Mucosa of rectum (tissue), 2 donors: ENCODE data around the gene CHSY3.

Experiments
- H3K27ac ChIP-seq, 2 donors: one replicate each; pipeline ENCODE4 v1.7.0; 2013; ENCODE audit warnings: inconsistent platforms in 2 of 2, low read depth in 2 of 2, low read length in 2 of 2
- H3K27me3 ChIP-seq, 2 donors: one replicate each; pipeline ENCODE4 v1.7.0; 2013; ENCODE audit warnings: low read length in 2 of 2; ENCODE audit not compliant: control insufficient read depth in 2 of 2, insufficient read depth in 2 of 2
- H3K36me3 ChIP-seq, 2 donors: one replicate each; pipeline ENCODE4 v1.7.0; 2013; ENCODE audit warnings: low read length in 2 of 2; ENCODE audit not compliant: control insufficient read depth in 2 of 2, insufficient read depth in 2 of 2
- H3K4me1 ChIP-seq, 2 donors: one replicate each; pipeline ENCODE4 v1.7.0; 2013; ENCODE audit warnings: low read length in 2 of 2, mild to moderate bottlenecking in 1 of 2; ENCODE audit not compliant: control insufficient read depth in 2 of 2, insufficient read depth in 2 of 2
- H3K4me3 ChIP-seq, 2 donors: one replicate each; pipeline ENCODE4 v1.7.0; 2013; ENCODE audit warnings: low read length in 2 of 2
- H3K9ac ChIP-seq, 2 donors: one replicate each; pipeline ENCODE4 v1.7.0; 2013; ENCODE audit warnings: low read length in 2 of 2, low read depth in 1 of 2, mild to moderate bottlenecking in 1 of 2
- H3K9me3 ChIP-seq, 2 donors: one replicate each; pipeline ENCODE4 v1.7.0; 2013; ENCODE audit warnings: low read length in 2 of 2; ENCODE audit not compliant: control insufficient read depth in 2 of 2
- donor health status: healthy.
- donor health status: Normal muscosa, but diverticular disease.

The CHSY3 gene

DNA sequence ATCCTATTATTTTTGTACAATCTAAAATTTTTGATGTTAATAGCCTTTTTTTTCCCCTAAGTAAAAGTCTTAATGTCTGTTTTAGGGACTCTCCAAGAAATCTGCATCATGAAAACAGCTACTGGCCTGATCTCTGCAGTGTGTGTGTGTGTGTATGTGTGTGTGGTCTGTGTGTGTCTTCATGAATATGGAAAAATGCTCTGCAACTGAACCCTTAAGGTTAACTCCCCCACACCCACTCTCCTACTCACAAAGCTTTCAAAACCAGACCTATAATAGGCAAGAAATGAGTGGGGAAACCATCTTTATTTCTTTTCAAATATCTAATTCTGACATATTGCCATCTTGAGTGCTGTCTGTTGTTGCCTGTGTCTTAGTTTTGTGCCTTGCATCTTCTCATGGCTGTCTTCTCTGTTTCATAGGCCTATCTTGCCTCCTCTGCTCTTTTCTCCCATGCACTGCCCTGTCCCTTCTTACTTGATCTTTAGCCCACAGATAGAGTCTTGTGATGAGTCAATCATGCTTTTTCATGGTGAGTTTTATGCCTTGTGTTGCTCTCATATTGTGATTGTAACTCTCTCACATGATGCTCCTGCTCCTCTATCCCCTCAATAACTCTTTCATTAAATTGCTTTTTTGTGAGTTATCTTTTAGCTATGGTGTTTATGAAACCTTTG lies 68.3 kb downstream of the CHSY3 start:
- Histone ChIP-seq H3K4me3 (no peak overlapping the region), H3K27me3 (no peaks in the 10 kb centered on the region), H3K9ac (no peak overlapping the region), H3K4me1 (no peaks in the 10 kb centered on the region), H3K9me3 (no peaks in the 10 kb centered on the region), H3K27ac (no peak overlapping the region), H3K36me3 (no peaks in the 10 kb centered on the region)

DNA sequence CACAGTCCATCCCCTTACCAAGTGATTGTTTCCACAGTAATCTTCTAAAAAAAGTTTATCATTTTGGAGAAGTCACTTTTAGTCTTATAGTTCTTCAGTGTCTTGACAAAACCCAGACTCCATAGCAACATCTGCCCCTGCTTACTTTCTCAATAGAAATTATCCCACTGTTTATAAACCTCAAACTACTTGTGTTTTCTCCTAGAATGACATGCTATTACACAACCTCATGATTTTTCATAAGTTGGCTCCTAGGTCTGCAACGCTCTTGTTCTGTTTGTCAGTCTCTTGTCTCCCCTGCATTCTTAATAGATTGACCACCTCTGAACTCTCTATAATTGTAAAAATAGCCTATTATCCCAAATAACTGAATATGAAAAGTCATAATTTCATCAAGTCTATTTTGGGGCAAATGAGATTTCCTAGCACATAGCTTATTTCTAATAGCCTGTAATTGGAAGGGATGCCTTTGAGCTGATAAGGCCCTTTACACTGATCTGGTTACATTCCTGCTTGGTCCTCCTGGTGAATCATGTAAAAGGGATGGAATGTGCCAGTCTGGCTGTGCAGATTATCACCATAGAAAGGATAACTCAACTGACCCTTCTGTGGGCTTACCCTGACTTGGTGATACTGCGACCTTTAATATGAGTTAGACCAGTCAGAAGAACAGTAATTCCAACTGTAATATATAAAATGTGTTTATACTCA lies 69.6 kb downstream of the CHSY3 start:
- H3K27ac ChIP-seq = no peak overlapping the region

DNA sequence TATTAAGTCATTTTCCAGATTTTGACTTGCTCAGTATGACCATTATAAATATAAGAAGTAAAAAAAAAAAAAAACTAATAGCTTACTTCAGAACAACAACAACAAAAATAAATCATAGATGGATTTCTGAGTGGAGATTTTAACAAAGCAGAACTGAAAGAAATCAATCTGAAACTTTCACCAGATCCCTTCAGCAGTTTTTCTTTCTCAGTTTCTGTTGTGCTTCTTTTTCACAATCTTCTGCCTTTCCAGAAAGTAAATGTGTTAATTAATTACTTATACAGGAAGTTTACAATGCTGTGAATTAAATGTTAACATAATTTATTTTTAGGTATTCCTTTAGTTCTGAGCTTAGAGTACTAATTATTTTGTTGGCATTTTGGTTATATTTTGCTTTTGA lies 73.5 kb downstream of the CHSY3 start:
- no peaks in the 10 kb centered on the region for H3K9me3 ChIP-seq
- no peak overlapping the region for H3K27ac ChIP-seq
- no peak overlapping the region for H3K9ac ChIP-seq
- H3K36me3 ChIP-seq = no peaks in the 10 kb centered on the region
- no peak overlapping the region for H3K4me3 ChIP-seq
- no peaks in the 10 kb centered on the region for H3K27me3 ChIP-seq
- no peaks in the 10 kb centered on the region for H3K4me1 ChIP-seq

More for the DNA sequence above, 69.6 kb downstream of the CHSY3 start:
- Histone ChIP-seq H3K9ac (no peak overlapping the region), H3K27me3 (no peaks in the 10 kb centered on the region), H3K4me1 (no peaks in the 10 kb centered on the region), H3K4me3 (no peak overlapping the region), H3K36me3 (no peaks in the 10 kb centered on the region), H3K9me3 (no peaks in the 10 kb centered on the region)

DNA sequence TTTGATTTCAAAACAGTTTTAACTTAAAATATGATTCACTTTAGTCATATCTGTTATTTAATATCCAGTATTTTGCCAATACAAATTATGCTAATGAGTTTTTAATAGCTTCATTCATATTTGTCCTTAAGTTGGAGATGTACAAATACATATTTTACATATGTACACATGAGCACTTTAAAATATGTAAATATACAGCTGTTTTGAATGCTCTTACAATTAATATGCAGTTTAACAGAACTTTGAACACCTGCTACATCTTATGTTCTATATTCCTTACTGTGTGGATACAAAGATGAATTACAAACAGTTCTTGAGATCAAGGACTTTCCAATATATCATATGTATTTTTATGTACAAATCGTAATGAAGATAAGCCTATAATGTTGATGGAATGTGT lies 74.0 kb downstream of the CHSY3 start:
- Histone ChIP-seq H3K4me3 (no peak overlapping the region), H3K27ac (no peak overlapping the region), H3K36me3 (no peaks in the 10 kb centered on the region), H3K27me3 (no peaks in the 10 kb centered on the region), H3K9ac (no peak overlapping the region), H3K9me3 (no peaks in the 10 kb centered on the region), H3K4me1 (no peaks in the 10 kb centered on the region)

DNA sequence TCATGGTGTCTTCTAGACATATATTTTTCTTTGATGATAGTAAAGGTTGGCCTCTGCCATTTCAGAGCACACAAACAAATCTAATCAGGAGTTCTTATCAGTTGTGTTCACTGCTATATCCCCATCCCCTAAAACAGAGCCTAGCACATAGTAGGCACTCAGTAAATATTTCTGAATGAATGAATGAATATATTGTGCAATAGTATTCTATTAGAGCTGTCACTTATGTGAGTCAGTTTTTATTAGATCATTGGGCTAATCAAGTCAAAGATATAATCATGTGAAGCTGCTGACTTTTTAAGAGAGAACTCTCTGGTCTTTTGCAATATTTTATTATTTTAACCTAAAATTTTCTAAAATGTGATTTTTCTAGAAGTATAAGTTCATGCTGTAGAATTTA lies 84.2 kb downstream of the CHSY3 start:
- H3K9me3 ChIP-seq = peaks cover 0 to 6% of the 10 kb centered on the region in 2 donors
- no peak overlapping the region for H3K4me3 ChIP-seq
- H3K9ac ChIP-seq = no peak overlapping the region
- H3K27me3 ChIP-seq = no peaks in the 10 kb centered on the region
- H3K4me1 ChIP-seq = no peaks in the 10 kb centered on the region
- H3K36me3 ChIP-seq = no peaks in the 10 kb centered on the region
- H3K27ac ChIP-seq = no peak overlapping the region

DNA sequence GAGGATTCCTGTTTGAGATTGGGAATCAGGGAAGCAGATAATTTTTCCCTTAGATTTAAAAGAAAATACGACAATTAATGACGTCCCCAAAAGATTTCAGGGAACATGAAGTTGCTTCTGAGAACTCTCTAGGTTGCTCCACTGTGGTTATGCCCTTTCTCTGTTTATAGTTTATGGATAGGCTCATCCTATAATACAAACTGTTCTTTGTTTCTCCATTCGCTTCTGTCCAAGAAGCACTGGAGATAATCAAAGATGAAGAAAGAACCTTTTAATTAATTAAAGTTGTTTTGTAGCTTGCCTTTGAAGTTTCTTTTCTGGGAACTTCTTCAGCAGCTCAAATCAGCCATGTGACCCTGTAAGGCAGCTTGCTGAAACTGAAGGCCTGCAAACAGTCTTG lies 87.5 kb downstream of the CHSY3 start:
- Histone ChIP-seq H3K36me3 (no peaks in the 10 kb centered on the region), H3K4me1 (no peaks in the 10 kb centered on the region), H3K27ac (no peak overlapping the region), H3K9me3 (no peaks in the 10 kb centered on the region), H3K9ac (no peak overlapping the region), H3K27me3 (no peaks in the 10 kb centered on the region), H3K4me3 (no peak overlapping the region)

DNA sequence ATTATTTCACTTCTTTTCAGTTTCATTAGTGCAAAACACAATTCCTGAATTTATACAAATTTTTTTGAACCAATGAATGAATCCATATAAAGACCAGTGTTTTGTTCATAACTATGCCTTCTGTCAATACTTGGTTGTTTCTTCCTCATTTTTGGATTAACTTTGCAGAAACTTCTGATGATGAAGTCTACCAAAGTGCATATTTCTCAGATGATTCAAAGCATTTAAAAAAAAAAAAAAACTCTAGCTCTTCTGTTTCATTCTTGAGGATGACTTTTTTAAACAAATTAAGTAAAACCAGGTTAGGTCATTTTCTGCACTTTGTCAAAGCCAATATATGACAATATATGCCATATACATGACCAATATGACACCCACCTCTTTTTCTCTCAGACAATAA lies 92.6 kb downstream of the CHSY3 start:
- Histone ChIP-seq H3K4me1 (no peaks in the 10 kb centered on the region), H3K9ac (no peak overlapping the region), H3K4me3 (no peak overlapping the region), H3K36me3 (no peaks in the 10 kb centered on the region), H3K9me3 (no peaks in the 10 kb centered on the region), H3K27me3 (no peaks in the 10 kb centered on the region), H3K27ac (no peak overlapping the region)

DNA sequence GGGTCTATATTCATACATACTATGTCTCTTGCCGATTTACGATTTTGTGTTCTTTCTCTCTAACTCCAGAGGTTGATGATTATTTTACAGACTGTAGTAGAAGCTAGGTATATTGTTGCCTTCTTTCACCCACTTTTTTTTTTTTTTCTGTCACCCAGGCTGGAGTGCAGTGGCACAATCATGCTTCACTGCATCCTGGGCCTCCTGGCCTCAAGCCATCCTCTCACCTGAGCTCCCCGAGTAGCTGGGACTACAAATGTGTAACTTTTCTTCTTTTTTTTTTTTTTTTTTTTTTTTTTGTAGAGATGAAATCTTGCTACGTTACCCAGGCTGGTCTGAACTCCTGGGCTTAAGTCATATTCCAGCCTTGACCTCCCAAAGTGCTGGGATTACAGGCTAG lies 96.2 kb downstream of the CHSY3 start:
- no peaks in the 10 kb centered on the region for H3K4me1 ChIP-seq
- H3K9me3 ChIP-seq = no peaks in the 10 kb centered on the region
- H3K4me3 ChIP-seq = no peak overlapping the region
- H3K9ac ChIP-seq = no peak overlapping the region
- no peak overlapping the region for H3K27ac ChIP-seq
- no peaks in the 10 kb centered on the region for H3K36me3 ChIP-seq
- no peaks in the 10 kb centered on the region for H3K27me3 ChIP-seq

DNA sequence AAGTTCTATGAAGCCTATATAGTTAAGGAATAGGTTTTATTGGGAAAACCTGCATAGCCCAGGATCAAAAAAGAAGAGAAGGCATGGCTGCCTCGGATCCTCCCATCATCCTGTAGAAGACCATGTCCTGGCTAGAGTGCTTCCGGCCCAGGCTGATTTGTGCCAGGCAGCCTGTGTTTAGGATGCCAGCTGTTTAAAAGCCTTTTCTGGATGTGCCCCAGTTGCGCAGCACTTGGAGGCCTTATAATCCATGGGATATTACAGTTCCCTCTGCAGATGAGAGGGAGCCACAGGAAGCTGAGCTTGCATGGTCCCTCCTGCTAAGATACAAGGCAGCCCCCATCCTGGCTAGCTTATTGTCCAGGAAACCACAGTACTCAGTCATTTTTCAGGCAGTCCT lies 97.9 kb downstream of the CHSY3 start:
- H3K36me3 ChIP-seq = no peaks in the 10 kb centered on the region
- H3K4me3 ChIP-seq = no peak overlapping the region
- no peaks in the 10 kb centered on the region for H3K4me1 ChIP-seq
- H3K27ac ChIP-seq = no peak overlapping the region
- no peaks in the 10 kb centered on the region for H3K27me3 ChIP-seq
- no peaks in the 10 kb centered on the region for H3K9me3 ChIP-seq
- no peak overlapping the region for H3K9ac ChIP-seq

DNA sequence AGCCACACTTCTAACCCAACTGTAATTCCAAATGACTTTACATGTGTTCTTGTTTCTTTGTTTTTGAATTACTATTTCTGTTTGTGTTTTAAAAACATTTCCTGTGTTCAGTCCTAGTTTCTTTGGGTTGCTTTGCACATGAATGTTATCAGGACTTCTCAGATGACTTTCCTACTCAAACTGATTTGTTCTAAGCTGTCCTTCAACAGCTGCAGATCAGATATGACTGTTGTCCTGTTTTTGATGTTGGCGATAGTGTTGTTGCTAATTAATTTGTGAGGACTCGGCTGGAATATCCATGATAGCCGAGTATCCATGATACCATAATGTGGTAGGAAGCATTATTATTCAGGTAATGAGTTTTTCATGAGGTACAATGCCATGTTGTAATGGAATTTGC lies 98.6 kb downstream of the CHSY3 start:
- no peak overlapping the region for H3K9ac ChIP-seq
- H3K27me3 ChIP-seq = no peaks in the 10 kb centered on the region
- no peaks in the 10 kb centered on the region for H3K36me3 ChIP-seq
- H3K4me1 ChIP-seq = no peaks in the 10 kb centered on the region
- no peak overlapping the region for H3K27ac ChIP-seq
- no peaks in the 10 kb centered on the region for H3K9me3 ChIP-seq
- H3K4me3 ChIP-seq = no peak overlapping the region
